ENCODE data around the gene PEX16. TPM values are rescaled to one million over a fixed set of nuclear protein-coding genes. Genes with fewer than 3 reads are reported as not detected.
A peak's percentile ranks its signal among the peaks of the same experiment; 100 is the strongest.

PEX16 gene
- total RNA-seq, 1 donor from 2014 or later, result 20.7 TPM

DNA sequence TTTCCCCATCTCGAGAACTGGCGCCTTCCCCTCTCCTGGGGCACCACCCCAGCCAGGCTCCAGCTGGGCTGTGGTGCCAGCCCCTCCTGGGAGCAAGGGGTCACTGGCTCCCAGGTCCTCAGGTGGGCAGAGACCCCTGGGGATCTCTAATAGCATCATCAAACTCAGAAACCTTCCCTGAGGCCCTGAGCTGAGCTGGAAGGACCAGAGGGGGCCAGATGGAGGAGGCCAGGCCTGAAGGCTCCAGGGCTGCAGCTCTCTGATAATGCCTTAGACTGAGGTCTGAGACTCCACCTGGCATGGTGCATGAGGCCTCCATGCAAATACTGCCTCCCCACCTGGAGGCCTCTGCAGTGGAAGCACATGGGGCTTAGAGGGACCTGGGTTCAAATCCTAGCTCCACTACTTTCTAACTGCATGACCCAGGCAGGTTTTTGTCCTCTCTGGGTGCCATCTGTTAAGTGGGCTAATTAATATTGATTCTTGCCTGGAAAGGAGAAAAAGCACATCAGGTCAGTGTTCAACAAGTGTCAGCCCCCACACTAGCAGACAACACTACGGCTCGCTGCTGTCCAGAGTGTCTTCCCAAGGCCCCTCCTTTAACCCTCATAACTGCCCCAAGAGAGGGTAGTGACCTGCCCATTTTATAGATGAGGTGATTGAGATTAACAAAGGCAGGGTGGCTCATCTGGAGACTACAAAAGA, 30.7 kb downstream of the PEX16 start:
- Mint-ChIP-seq H3K4me3 (peak overlapping the region; percentile 51), H3K27ac (no peak overlapping the region), H3K9me3 (no peaks in the 10 kb centered on the region), H3K27me3 (ENCODE audit: low read depth) (peaks cover 50% of the 10 kb centered on the region), H3K36me3 (no peaks in the 10 kb centered on the region), H3K4me1 (peaks cover 3% of the 10 kb centered on the region)
- TF ChIP-seq, protein P1, sequence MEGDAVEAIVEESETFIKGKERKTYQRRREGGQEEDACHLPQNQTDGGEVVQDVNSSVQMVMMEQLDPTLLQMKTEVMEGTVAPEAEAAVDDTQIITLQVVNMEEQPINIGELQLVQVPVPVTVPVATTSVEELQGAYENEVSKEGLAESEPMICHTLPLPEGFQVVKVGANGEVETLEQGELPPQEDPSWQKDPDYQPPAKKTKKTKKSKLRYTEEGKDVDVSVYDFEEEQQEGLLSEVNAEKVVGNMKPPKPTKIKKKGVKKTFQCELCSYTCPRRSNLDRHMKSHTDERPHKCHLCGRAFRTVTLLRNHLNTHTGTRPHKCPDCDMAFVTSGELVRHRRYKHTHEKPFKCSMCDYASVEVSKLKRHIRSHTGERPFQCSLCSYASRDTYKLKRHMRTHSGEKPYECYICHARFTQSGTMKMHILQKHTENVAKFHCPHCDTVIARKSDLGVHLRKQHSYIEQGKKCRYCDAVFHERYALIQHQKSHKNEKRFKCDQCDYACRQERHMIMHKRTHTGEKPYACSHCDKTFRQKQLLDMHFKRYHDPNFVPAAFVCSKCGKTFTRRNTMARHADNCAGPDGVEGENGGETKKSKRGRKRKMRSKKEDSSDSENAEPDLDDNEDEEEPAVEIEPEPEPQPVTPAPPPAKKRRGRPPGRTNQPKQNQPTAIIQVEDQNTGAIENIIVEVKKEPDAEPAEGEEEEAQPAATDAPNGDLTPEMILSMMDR (IDR thresholded peaks at IDR 0.05; ENCODE audit: unreplicated experiment), result no peak
- DNase-seq (ENCODE audit: low spot score in 2 of 2, unreplicated experiment in 2 of 2), result no peak

DNA sequence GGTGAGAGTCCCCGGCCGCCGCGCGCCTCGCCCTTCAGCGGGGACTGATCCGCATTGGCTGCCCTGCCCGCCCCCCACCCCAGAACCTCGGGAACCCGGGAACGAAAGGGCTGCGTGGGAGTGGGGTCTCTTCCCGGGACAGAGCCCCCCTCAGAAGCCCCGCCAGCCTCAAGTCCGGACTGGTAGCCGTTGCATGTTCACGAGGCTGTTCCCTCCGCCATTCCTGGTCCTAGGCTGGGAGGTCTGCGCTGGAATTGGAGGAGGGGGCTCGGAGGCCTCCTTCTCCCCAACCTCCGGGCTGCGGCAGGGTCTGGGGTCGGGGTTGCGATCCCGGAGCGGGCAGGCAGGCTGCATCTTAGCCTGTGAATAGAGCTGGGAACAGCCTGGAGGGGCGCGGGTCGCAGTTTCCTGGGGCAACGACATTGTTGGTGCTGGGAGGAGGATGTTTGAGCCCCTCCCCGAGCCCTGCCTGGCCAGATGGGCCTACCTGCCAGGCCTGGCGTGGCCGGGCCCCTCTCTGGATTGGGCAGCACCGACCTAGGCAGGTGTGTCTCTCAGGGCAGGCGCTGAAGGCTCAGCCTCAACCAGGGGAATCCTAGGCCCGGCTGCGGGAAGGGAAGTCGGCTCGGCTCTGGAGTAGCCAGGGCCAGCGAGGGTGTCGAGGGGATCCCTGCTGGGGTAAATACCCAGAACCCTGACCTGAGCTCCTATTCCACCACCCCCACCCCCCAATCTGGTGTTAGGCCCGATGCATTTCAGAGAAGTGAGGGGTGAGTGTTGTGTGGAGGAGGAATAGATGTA, 31.6 kb downstream of the PEX16 start:
- Mint-ChIP-seq H3K4me1 (peaks cover 3% of the 10 kb centered on the region), H3K9me3 (no peaks in the 10 kb centered on the region), H3K27me3 (ENCODE audit: low read depth) (peaks cover 47% of the 10 kb centered on the region), H3K4me3 (peak overlapping the region; percentile 51), H3K36me3 (no peaks in the 10 kb centered on the region), H3K27ac (no peak overlapping the region)
- TF ChIP-seq, protein P1 (IDR thresholded peaks at IDR 0.05; ENCODE audit: unreplicated experiment), result no peak
- DNase-seq (ENCODE audit: low spot score in 2 of 2, unreplicated experiment in 2 of 2), result no peak

DNA sequence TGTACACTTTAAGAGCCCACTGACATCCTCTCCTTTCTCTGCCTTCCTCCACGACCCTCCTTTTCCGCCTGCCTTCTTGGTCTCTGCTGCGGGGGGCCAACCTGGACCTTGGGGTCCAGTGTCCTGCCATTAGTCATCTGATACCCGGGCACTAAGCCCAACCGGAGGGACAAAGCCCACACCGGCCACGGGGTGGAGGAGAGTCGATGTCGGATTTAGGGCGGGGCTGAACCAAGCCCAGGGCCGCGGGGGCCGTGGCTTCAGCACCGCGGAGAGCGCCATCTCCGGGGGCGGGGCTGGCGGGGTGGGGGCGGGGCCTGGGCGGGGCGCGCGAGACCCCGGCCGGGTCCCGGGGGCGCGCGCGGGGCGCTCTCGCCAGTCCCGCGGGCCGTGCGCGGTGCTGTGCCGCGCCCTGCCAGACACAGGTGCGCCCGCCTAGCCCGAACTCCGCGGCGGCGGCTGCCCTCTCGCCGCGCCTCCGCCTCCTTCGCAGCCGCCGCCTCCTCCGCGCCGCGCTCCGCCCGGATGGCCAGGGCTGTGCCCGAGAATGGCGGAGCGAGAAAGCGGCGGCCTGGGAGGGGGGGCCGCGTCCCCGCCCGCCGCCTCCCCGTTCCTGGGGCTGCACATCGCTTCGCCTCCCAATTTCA, 32.3 kb downstream of the PEX16 start, which contains the start of gene MAPK8IP1:
Gene MAPK8IP1, plus strand, starts transcription at position 378 of the 647 bp plus-strand sequence. Its CDS starts 170 bp downstream, at position 548.
- no peaks in the 10 kb centered on the region for H3K9me3 Mint-ChIP-seq
- peak within 1 kb of the TSS; percentile 70 for H3K4me3 Mint-ChIP-seq
- H3K27me3 Mint-ChIP-seq (ENCODE audit: low read depth), result peaks cover 44% of the 10 kb centered on the region
- peak; percentile 45 to 74 for DNase-seq (ENCODE audit: low spot score in 2 of 2, unreplicated experiment in 2 of 2)
- H3K36me3 Mint-ChIP-seq, result no peaks in the 10 kb centered on the region
- H3K27ac Mint-ChIP-seq, result no peak within 1 kb of the TSS
- TF ChIP-seq, protein P1 (IDR thresholded peaks at IDR 0.05; ENCODE audit: unreplicated experiment), result no peak
- H3K4me1 Mint-ChIP-seq, result peaks cover 3% of the 10 kb centered on the region

DNA sequence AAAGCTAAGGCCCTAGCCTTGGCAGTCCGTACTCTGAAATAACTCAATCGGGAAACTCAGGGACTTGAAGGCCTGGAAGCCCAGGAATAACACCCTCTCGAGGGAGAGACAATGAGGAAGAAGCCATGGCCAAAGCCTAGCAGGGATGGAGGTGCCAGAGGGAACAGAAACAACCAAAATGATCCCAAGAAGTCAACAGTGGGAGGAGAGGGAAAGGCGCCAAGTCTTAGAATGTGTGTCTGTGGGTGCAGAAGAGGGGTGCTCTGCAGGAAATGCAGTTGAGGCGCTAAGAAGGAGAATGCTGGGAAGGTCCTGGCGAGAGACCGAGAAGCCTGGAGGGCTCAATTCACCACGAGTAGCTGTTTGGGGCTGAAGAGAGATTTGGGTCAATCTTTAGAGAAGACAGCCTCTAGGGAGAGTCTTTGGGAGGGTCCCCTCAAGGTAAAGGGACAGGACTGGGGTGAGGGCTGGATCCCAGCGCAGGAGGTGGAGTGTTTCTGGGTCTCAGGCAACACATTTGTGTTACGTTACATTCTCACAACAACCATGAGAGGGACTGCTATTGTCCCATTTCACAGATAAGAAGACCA, 33.0 kb downstream of the PEX16 start:
- DNase-seq (ENCODE audit: low spot score in 2 of 2, unreplicated experiment in 2 of 2), result no peak
- Mint-ChIP-seq H3K9me3 (no peaks in the 10 kb centered on the region), H3K27ac (no peak overlapping the region), H3K4me3 (peak overlapping the region; percentile 70), H3K36me3 (peaks cover 1% of the 10 kb centered on the region), H3K4me1 (peaks cover 7% of the 10 kb centered on the region), H3K27me3 (ENCODE audit: low read depth) (peaks cover 37% of the 10 kb centered on the region)
- TF ChIP-seq, protein P1 (IDR thresholded peaks at IDR 0.05; ENCODE audit: unreplicated experiment), result no peak

DNA sequence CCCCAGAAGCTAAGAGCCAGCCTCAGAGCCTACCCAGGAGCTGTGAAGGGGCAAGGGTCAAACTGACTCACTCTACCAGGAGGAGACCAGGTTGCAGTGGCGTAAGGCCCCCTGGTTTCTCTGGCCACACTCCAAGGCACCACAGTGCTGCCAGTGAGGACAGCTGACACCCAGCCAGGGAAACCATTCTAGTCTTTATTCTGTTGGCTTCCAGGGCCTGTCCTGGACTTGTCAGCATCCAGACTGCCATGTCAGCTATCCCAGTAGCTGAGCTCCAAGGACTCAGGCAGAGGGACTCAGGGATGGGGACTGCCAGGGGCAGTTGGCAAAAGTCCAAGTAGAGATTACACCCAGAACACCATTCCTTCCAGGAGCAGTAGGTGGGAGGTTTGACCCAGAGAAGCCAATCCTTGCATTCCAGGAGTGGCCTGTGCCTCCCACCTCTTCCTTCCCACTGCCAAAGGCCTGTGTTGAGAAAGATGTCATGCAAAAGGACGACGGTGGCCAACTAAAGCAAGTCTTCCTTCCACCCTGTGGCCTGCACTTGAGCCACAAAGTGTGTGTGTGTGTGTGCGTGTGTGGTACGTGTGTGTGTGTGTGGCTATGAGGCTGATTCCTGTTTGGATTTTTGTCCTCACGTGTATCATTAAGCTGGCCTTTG, 35.8 kb downstream of the PEX16 start:
- Mint-ChIP-seq H3K9me3 (no peaks in the 10 kb centered on the region), H3K27me3 (ENCODE audit: low read depth) (peaks cover 19% of the 10 kb centered on the region), H3K27ac (no peak overlapping the region), H3K36me3 (peaks cover 10% of the 10 kb centered on the region), H3K4me3 (no peak overlapping the region), H3K4me1 (peaks cover 7% of the 10 kb centered on the region)
- TF ChIP-seq, protein P1 (IDR thresholded peaks at IDR 0.05; ENCODE audit: unreplicated experiment), result no peak
- no peak for DNase-seq (ENCODE audit: low spot score in 2 of 2, unreplicated experiment in 2 of 2)
